Heart left ventricle (tissue), 16 donors: ENCODE measurements around the gene SOX21. TPM values are rescaled to one million over a fixed set of nuclear protein-coding genes. Genes with fewer than 3 reads are reported as not detected.
A peak's percentile ranks its signal among the peaks of the same experiment; 100 is the strongest.

ENCODE experiments used
- ATAC-seq, 4 donors: fragments of 200-7000 bp; cut with Tn5 transposase; one replicate each; pipeline ENCODE4 v1.9.1; 2020 to 2022; ENCODE audit warnings: moderate library complexity in 4 of 4, mild to moderate bottlenecking in 3 of 4, moderate number of reproducible peaks in 1 of 4
- DNase-seq, 5 donors: peaks; one replicate each; pipeline ENCODE4 v3.0.0-alpha.2; 2020
- H3K27ac ChIP-seq, 12 donors: fragments of 200-600 bp; sonication (generic) in 4 of 12; one replicate each; pipeline versions ENCODE4 v1.5.0 to v1.8.0; 2016 to 2022; ENCODE audit warnings: mild to moderate bottlenecking in 2 of 12
- H3K27me3 ChIP-seq, 9 donors: fragments of 200-600 bp; sonication (generic) in 2 of 9; one replicate each; pipeline versions ENCODE4 v1.5.1 to v1.8.0; 2016 to 2022; ENCODE audit warnings: mild to moderate bottlenecking in 3 of 9
- H3K36me3 ChIP-seq, 9 donors: fragments of 200-600 bp; sonication (generic) in 2 of 9; one replicate each; pipeline versions ENCODE4 v1.5.0 to v1.8.0; 2018 to 2022; ENCODE audit warnings: mild to moderate bottlenecking in 2 of 9
- H3K4me1 ChIP-seq, 12 donors: fragments of 200-600 bp; sonication (generic) in 4 of 12; one replicate each; pipeline versions ENCODE4 v1.5.0 to v1.8.0; 2016 to 2022; ENCODE audit warnings: mild to moderate bottlenecking in 3 of 12
- H3K4me3 ChIP-seq, 12 donors: fragments of 200-600 bp; sonication (generic) in 4 of 12; one replicate each; pipeline versions ENCODE4 v1.5.0 to v1.8.0; 2017 to 2022; ENCODE audit warnings: mild to moderate bottlenecking in 9 of 12, moderate library complexity in 4 of 12
- H3K9me3 ChIP-seq, 12 donors: fragments of 200-600 bp; sonication (generic) in 4 of 12; one replicate each; pipeline versions ENCODE4 v1.5.0 to v1.8.0; 2016 to 2022; ENCODE audit warnings: mild to moderate bottlenecking in 1 of 12
- CTCF ChIP-seq, 12 donors: fragments of 200-600 bp; sonication (generic) in 4 of 12; IDR thresholded peaks; one replicate each; pipeline versions ENCODE4 v1.5.0 to v1.8.0; 2018 to 2022; ENCODE audit warnings: antibody characterized with exemption in 12 of 12, mild to moderate bottlenecking in 5 of 12
- POLR2A ChIP-seq, 2 donors: fragments of 450-650 bp; IDR thresholded peaks; one replicate each; pipeline ENCODE4 v1.6.1; 2017; ENCODE audit warnings: antibody characterized with exemption in 2 of 2, mild to moderate bottlenecking in 2 of 2, moderate library complexity in 2 of 2
- WGBS, 4 donors: extraction: QIAGEN DNeasy Blood & Tissue Kit in 2 of 4; methylation state at CpG; one replicate each; pipeline versions ENCODE4 v1.1.5 to v1.1.7; 2013 to 2018; 5-methylcytosine and 5-hydroxymethylcytosine counted together
- intact Hi-C, 10 donors: fragments of 100-400 bp; cut with DNase I; formaldehyde crosslinking; loops; one replicate each; pipeline versions ENCODE4 v1.11.1 to v1.14.2; 2022
- polyA plus RNA-seq, 2 donors: library from polyadenylated mRNA; stranded (reverse); fragments of 200-250 nt; gene quantifications; one replicate each; pipeline ENCODE4 v1.2.3, GENCODE V29; 2013
- total RNA-seq, 9 donors: library from RNA; depleted of rRNA in 2 of 9; stranded (reverse); fragments of >200 nt in 2 of 9; fragmentation: NEBNext Ultra II Directional in 3 of 9; extraction: Animal tissue kit (Norgen Biotek cat#: 25700) in 3 of 9; gene quantifications; one replicate each; pipeline versions ENCODE4 v1.1.0 to v1.2.4, GENCODE V29; 2016 to 2023
- donor health status: ischemic (EF 13 %, LVEDD 7.1; RV severe dilation, severe dysfunction).
- donor health status: healthy with polysubstance abuse.
- donor health status: DM: no; HTN: yes; CAD: no.
- donor health status: DM: no; HTN: no; CAD: no.
- donor health status: ischemic (EF 25% LVEDD 6.9; RV normal size, moderate dysfunction).
- donor health status: ischemic (EF 25% LVEDD 5.7; RV mildly dilated, moderate dysfunction).
- donor health status: healthy.
- donor health status: DM: yes; HTN: yes; CAD: no.
- donor health status: ischemic (EF 35%, LVEDD 5.7; RV mildly dilated, moderate dysfunction).
- donor health status: nonischemic (EF 11% LVEDD 7.7; RV severe dilation, severe dysfunction).
- donor health status: DM: yes; HTN: yes; CAD: no.
- donor health status: PGD.
- donor health status: ischemic (EF 29% LVEDD 5.4; RV normal size, mild dysfunction).
- donor health status: nonischemic (EF 23%, LVEDD 6.1; RV moderate dilation, normal function).

The SOX21 gene
- total and polyA plus RNA-seq, 11 donors: not detected

DNA sequence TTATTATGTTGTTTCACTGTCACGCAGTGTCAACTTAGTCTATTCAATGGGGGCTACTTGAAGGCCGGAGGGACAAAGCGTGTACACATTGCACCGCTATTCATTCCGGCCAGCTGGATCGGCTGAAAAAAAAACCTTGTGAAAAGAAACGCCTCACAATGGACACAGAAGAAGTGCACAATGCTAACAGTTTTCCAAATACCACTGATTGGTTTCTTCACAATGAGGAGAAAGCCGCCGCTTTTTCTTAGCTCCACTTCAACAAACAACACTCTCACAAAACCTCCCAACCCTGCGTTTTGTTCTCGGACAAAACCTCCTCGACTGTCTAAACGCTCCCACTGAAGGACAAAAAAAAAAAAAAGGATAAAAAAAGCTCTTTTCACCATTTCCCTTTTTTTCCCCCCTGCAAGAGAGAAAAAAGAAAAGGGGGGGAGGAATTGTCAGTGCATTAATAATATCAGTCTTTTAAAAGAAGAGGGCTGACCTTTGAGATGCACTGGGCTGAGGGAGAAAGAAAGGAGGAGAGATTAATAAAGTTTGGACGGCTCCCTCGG, 5.4 kb downstream of the SOX21 start:
- Histone ChIP-seq H3K9me3 (no peaks in the 10 kb centered on the region), H3K4me3 (peak overlapping the region in 2 of 12 donors; percentile 16 to 18), H3K4me1 (peaks cover 0 to 35% (median 8%) of the 10 kb centered on the region in 12 donors), H3K27me3 (peaks cover 76 to 99% (median 97%) of the 10 kb centered on the region in 9 donors), H3K27ac (no peak overlapping the region), H3K36me3 (no peaks in the 10 kb centered on the region)
- no peak for TF ChIP-seq POLR2A (IDR thresholded peaks at IDR 0.05)
- no peak for TF ChIP-seq CTCF (IDR thresholded peaks at IDR 0.05)
- DNase-seq (no peak), ATAC-seq (no peak)
- 6 to 8% (median 7%) methylated on average over 15 of the region's 15 CpGs for WGBS, 4 donors
- intact Hi-C loops: no loop called here

GRCh38 chr13:94706101-94706842, 6.1 kb downstream of the SOX21 start:
- DNase-seq (no peak), ATAC-seq (no peak)
- WGBS, 4 donors: 10% methylated on average over 16 of the region's 16 CpGs
- no peaks in the 10 kb centered on the region for H3K36me3 ChIP-seq
- intact Hi-C loops: no loop called here
- TF ChIP-seq POLR2A (IDR thresholded peaks at IDR 0.05): no peak
- no peak for TF ChIP-seq CTCF (IDR thresholded peaks at IDR 0.05)
- peaks cover 76 to 99% (median 99%) of the 10 kb centered on the region in 9 donors for H3K27me3 ChIP-seq
- H3K4me1 ChIP-seq: peaks cover 0 to 28% (median 8%) of the 10 kb centered on the region in 12 donors
- no peak overlapping the region for H3K4me3 ChIP-seq
- H3K27ac ChIP-seq: no peak overlapping the region
- H3K9me3 ChIP-seq: no peaks in the 10 kb centered on the region

GRCh38 chr13:94705081-94706030, 7.0 kb downstream of the SOX21 start:
- TF ChIP-seq CTCF (IDR thresholded peaks at IDR 0.05): no peak
- TF ChIP-seq POLR2A (IDR thresholded peaks at IDR 0.05): no peak
- DNase-seq (no peak), ATAC-seq (no peak)
- intact Hi-C loops: no loop called here
- H3K9me3 ChIP-seq: no peaks in the 10 kb centered on the region
- H3K36me3 ChIP-seq: no peaks in the 10 kb centered on the region
- H3K4me1 ChIP-seq: peaks cover 0 to 20% (median 4%) of the 10 kb centered on the region in 12 donors
- H3K27me3 ChIP-seq: peaks cover 72 to 100% (median 99%) of the 10 kb centered on the region in 9 donors
- WGBS, 4 donors: 5 to 7% (median 7%) methylated on average over 40 of the region's 40 CpGs
- H3K27ac ChIP-seq: no peak overlapping the region
- H3K4me3 ChIP-seq: no peak overlapping the region
